Suprapubic skin (tissue), 4 donors: ENCODE results near the gene TBC1D24. TPM values are rescaled to one million over a fixed set of nuclear protein-coding genes. Genes with fewer than 3 reads are reported as not detected.

ENCODE experiments used
- DNase-seq, 2 donors: peaks; one replicate each; pipeline ENCODE4 v3.0.0-alpha.2; 2019; ENCODE audit warnings: low spot score in 2 of 2
- H3K27ac ChIP-seq: fragments of 200-600 bp; sonication (generic); one replicate; pipeline ENCODE4 v1.5.1; 2019
- H3K27me3 ChIP-seq: fragments of 200-600 bp; sonication (generic); one replicate; pipeline ENCODE4 v1.5.1; 2019
- H3K36me3 ChIP-seq: fragments of 200-600 bp; sonication (generic); one replicate; pipeline ENCODE4 v1.5.1; 2019
- H3K4me1 ChIP-seq: fragments of 200-600 bp; sonication (generic); one replicate; pipeline ENCODE4 v1.5.1; 2019
- H3K4me3 ChIP-seq: fragments of 200-600 bp; sonication (generic); one replicate; pipeline ENCODE4 v1.5.1; 2019; ENCODE audit warnings: mild to moderate bottlenecking
- H3K9me3 ChIP-seq: fragments of 200-600 bp; sonication (generic); one replicate; pipeline ENCODE4 v1.5.1; 2019
- EP300 ChIP-seq: sonication (generic); formaldehyde crosslinking; IDR thresholded peaks from one replicate; pipeline ENCODE4 v1.6.1; 2017; ENCODE audit warnings: antibody characterized with exemption
- POLR2A ChIP-seq, 2 donors: fragments of 450-650 bp; IDR thresholded peaks; one replicate each; pipeline ENCODE4 v1.6.1; 2017; ENCODE audit warnings: antibody characterized with exemption in 2 of 2, mild to moderate bottlenecking in 2 of 2, moderate library complexity in 2 of 2
- POLR2AphosphoS5 ChIP-seq, 3 donors: sonication (generic); formaldehyde crosslinking; IDR thresholded peaks; one replicate each; pipeline ENCODE4 v1.6.1; 2017; ENCODE audit warnings: antibody characterized with exemption in 3 of 3
- WGBS: methylation state at CpG from one replicate; pipeline ENCODE4 v1.1.5; 2018; 5-methylcytosine and 5-hydroxymethylcytosine counted together
- total RNA-seq, 4 donors: library from RNA; depleted of rRNA; stranded (reverse); fragments of >200 nt; gene quantifications; one replicate each; pipeline ENCODE4 v1.1.0, GENCODE V29; 2016
- TF ChIP-seq, protein P1 (sequence below), 2 donors: fragments of 200-600 bp in 1 of 2; fragments of 450-650 bp in 1 of 2; sonication (generic) in 1 of 2; IDR thresholded peaks; one replicate each; pipeline ENCODE4 v1.5.1; 2016 to 2019; ENCODE audit warnings: antibody characterized with exemption in 2 of 2, mild to moderate bottlenecking in 1 of 2, moderate library complexity in 1 of 2

Gene TBC1D24
- total RNA-seq, 4 donors from 2014 or later: 10.8 to 23.6 (median 16.5) TPM

DNA sequence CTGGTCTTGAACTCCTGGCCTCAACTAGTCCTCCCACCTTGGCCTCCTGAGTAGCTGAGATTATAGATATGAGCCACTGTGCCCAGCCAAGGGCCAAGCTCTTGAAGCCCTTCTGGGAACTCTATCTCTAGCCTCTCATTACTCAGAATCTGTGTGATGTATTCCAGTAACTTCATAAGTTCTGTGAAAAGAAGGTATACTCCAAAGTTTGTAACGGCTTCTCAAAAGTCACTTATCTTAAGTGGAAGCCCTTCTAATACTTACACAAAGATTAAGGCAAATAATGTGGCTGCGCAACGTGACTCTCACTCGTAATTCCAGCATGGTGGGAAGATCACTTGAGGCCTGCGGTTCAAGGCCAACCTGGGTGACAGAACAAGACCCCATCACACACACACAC, 19.7 kb downstream of the TBC1D24 start:
- Histone ChIP-seq H3K4me3 (no peak overlapping the region), H3K4me1 (peaks cover 42% of the 10 kb centered on the region), H3K9me3 (no peaks in the 10 kb centered on the region), H3K27ac (no peak overlapping the region), H3K27me3 (no peaks in the 10 kb centered on the region), H3K36me3 (peaks cover 7% of the 10 kb centered on the region)
- TF ChIP-seq EP300: no peak
- TF ChIP-seq, protein P1, sequence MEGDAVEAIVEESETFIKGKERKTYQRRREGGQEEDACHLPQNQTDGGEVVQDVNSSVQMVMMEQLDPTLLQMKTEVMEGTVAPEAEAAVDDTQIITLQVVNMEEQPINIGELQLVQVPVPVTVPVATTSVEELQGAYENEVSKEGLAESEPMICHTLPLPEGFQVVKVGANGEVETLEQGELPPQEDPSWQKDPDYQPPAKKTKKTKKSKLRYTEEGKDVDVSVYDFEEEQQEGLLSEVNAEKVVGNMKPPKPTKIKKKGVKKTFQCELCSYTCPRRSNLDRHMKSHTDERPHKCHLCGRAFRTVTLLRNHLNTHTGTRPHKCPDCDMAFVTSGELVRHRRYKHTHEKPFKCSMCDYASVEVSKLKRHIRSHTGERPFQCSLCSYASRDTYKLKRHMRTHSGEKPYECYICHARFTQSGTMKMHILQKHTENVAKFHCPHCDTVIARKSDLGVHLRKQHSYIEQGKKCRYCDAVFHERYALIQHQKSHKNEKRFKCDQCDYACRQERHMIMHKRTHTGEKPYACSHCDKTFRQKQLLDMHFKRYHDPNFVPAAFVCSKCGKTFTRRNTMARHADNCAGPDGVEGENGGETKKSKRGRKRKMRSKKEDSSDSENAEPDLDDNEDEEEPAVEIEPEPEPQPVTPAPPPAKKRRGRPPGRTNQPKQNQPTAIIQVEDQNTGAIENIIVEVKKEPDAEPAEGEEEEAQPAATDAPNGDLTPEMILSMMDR (IDR thresholded peaks at IDR 0.05): no peak
- no peak for TF ChIP-seq POLR2A (IDR thresholded peaks at IDR 0.05)
- TF ChIP-seq POLR2AphosphoS5 (IDR thresholded peaks at IDR 0.05): no peak
- DNase-seq: no peak
- 95% methylated on average over 5 of the region's 5 CpGs for WGBS

DNA sequence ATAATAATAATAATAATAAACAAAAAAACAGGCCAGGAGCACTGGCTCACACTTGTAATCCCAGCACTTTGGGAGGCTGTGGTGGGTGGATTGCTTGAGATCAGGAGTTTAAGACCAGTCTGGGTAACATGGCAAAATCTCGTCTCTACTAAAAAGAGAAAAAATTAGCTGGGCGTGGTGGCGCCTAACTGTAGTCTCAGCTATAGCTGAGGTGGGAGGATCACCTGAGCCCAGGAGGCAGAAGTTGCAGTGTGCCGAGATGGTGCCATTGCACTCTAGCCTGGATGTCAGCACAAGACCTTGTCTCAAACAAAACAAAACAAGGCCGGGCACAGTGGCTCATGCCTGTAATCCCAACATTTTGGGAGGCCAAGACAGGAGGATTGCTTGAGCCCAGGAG, 20.1 kb downstream of the TBC1D24 start:
- H3K4me1 ChIP-seq: peaks cover 46% of the 10 kb centered on the region
- no peak overlapping the region for H3K27ac ChIP-seq
- no peaks in the 10 kb centered on the region for H3K9me3 ChIP-seq
- WGBS: 84% methylated on average over 5 of the region's 5 CpGs
- H3K27me3 ChIP-seq: no peaks in the 10 kb centered on the region
- no peak for TF ChIP-seq POLR2A (IDR thresholded peaks at IDR 0.05)
- TF ChIP-seq POLR2AphosphoS5 (IDR thresholded peaks at IDR 0.05): no peak
- TF ChIP-seq, protein P1 (IDR thresholded peaks at IDR 0.05): no peak
- TF ChIP-seq EP300: no peak
- no peak overlapping the region for H3K4me3 ChIP-seq
- peaks cover 7% of the 10 kb centered on the region for H3K36me3 ChIP-seq
- no peak for DNase-seq

DNA sequence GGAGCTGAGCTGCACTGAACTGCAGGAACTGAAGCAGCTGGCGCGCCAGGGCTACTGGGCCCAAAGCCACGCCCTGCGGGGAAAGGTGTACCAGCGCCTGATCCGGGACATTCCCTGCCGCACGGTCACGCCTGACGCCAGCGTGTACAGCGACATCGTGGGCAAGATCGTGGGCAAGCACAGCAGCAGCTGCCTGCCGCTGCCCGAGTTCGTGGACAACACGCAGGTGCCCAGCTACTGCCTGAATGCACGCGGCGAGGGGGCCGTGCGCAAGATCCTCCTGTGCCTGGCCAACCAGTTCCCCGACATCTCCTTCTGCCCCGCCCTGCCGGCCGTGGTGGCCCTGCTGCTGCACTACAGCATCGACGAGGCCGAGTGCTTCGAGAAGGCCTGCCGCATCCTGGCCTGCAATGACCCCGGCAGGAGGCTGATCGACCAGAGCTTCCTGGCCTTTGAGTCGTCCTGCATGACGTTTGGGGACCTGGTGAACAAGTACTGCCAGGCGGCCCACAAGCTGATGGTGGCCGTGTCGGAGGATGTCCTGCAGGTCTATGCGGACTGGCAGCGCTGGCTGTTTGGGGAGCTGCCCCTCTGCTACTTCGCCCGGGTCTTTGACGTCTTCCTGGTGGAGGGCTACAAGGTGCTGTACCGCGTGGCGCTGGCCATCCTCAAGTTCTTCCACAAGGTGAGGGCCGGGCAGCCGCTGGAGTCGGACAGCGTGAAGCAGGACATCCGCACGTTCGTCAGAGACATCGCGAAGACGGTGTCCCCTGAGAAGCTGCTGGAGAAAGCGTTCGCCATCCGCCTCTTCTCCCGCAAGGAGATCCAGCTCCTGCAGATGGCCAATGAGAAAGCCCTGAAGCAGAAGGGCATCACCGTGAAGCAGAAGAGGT, 21.5 kb downstream of the TBC1D24 start:
- Histone ChIP-seq H3K36me3 (peaks cover 7% of the 10 kb centered on the region), H3K4me1 (peaks cover 60% of the 10 kb centered on the region), H3K9me3 (no peaks in the 10 kb centered on the region), H3K4me3 (no peak overlapping the region), H3K27ac (peak overlapping the region; percentile 88), H3K27me3 (no peaks in the 10 kb centered on the region)
- no peak for TF ChIP-seq EP300
- TF ChIP-seq POLR2AphosphoS5 (IDR thresholded peaks at IDR 0.05): peak in 1 of 3 donors; percentile 18
- TF ChIP-seq, protein P1 (IDR thresholded peaks at IDR 0.05): no peak
- no peak for TF ChIP-seq POLR2A (IDR thresholded peaks at IDR 0.05)
- DNase-seq: peak in 1 of 2 donors; percentile 77
- WGBS: 84% methylated on average over 28 of the region's 62 CpGs

DNA sequence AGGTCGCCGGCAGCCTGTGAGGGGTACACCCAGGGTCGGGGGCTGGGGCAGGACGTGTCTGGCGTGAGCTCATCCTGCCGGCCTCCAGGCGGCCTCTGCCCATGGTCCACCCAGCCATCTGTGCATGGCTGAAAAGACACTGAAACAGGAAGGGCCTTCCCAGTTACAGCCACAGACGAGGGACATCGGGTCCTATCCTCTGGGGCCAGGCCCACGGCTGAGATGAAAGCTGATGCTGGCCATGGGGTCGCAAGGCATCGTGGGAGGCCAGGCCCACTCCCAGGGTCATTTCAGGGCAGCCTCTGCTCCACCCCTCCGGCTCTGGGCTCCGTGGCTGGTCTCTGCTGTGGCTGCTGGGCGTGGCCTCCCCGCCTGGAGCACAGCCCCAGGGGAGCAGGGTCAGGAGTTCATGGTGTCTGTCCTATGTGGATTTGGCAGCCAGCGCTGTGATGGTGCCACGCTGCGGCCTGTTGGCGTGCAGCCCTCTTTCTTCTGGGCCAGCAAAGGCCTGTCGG, 22.2 kb downstream of the TBC1D24 start:
- H3K4me1 ChIP-seq: peaks cover 67% of the 10 kb centered on the region
- H3K4me3 ChIP-seq: no peak overlapping the region
- H3K27me3 ChIP-seq: no peaks in the 10 kb centered on the region
- WGBS: 58% methylated on average over 6 of the region's 21 CpGs
- TF ChIP-seq POLR2AphosphoS5 (IDR thresholded peaks at IDR 0.05) (no peak), EP300 (no peak), POLR2A (IDR thresholded peaks at IDR 0.05) (no peak)
- TF ChIP-seq, protein P1 (IDR thresholded peaks at IDR 0.05): no peak
- peaks cover 7% of the 10 kb centered on the region for H3K36me3 ChIP-seq
- H3K27ac ChIP-seq: peak overlapping the region; percentile 88
- DNase-seq: no peak
- H3K9me3 ChIP-seq: no peaks in the 10 kb centered on the region
